Measurements from ENCODE around the gene LRRC30. TPM values are rescaled to one million over a fixed set of nuclear protein-coding genes. Genes with fewer than 3 reads are reported as not detected.

The LRRC30 gene
- total RNA-seq, result not detected

- no peak within 1 kb of the TSS for H3K27ac ChIP-seq
- H3K4me3 ChIP-seq, result no peak within 1 kb of the TSS
- H3K27me3 ChIP-seq, result no peaks in the 10 kb centered on the region
- no peaks in the 10 kb centered on the region for H3K36me3 ChIP-seq
- H3K4me1 ChIP-seq, result no peaks in the 10 kb centered on the region
- intact Hi-C loops (cut with DNase I), result no loop called here
- DNase-seq (ENCODE audit: extremely low spot score in 2 of 2), result no peak
- no peak for TF ChIP-seq POLR2AphosphoS5 (IDR thresholded peaks at IDR 0.05; ENCODE audit: insufficient read depth in 1 of 2, low read depth in 1 of 2)
- TF ChIP-seq POLR2A (IDR thresholded peaks at IDR 0.05), result no peak
- TF ChIP-seq CTCF (IDR thresholded peaks at IDR 0.05), result no peak
- no peaks in the 10 kb centered on the region for H3K9me3 ChIP-seq
These were observed at the start of gene LRRC30 for GRCh38 chr18:7230626-7231349. Gene LRRC30, plus strand, starts transcription at chr18:7231089. Its CDS starts 50 bp downstream, at chr18:7231139.

- H3K4me1 ChIP-seq, result no peaks in the 10 kb centered on the region
- H3K27me3 ChIP-seq, result no peaks in the 10 kb centered on the region
- no peak overlapping the region for H3K27ac ChIP-seq
- intact Hi-C loops (cut with DNase I), result no loop called here
- no peak for DNase-seq (ENCODE audit: extremely low spot score in 2 of 2)
- H3K4me3 ChIP-seq, result no peak overlapping the region
- H3K36me3 ChIP-seq, result no peaks in the 10 kb centered on the region
- H3K9me3 ChIP-seq, result no peaks in the 10 kb centered on the region
- TF ChIP-seq POLR2A (IDR thresholded peaks at IDR 0.05) (no peak), POLR2AphosphoS5 (IDR thresholded peaks at IDR 0.05; ENCODE audit: insufficient read depth in 1 of 2, low read depth in 1 of 2) (no peak)
These were observed 45.2 kb upstream of the LRRC30 start for GRCh38 chr18:7185701-7186100.

- H3K4me3 ChIP-seq, result no peak overlapping the region
- no peak for DNase-seq (ENCODE audit: extremely low spot score in 2 of 2)
- H3K36me3 ChIP-seq, result no peaks in the 10 kb centered on the region
- no peak for TF ChIP-seq CTCF (IDR thresholded peaks at IDR 0.05)
- no peak for TF ChIP-seq POLR2A (IDR thresholded peaks at IDR 0.05)
- TF ChIP-seq POLR2AphosphoS5 (IDR thresholded peaks at IDR 0.05; ENCODE audit: insufficient read depth in 1 of 2, low read depth in 1 of 2), result no peak
- no peaks in the 10 kb centered on the region for H3K9me3 ChIP-seq
- H3K27me3 ChIP-seq, result no peaks in the 10 kb centered on the region
- H3K27ac ChIP-seq, result no peak overlapping the region
- intact Hi-C loops (cut with DNase I), result no loop called here
- H3K4me1 ChIP-seq, result no peaks in the 10 kb centered on the region
These were observed 40.2 kb upstream of the LRRC30 start for GRCh38 chr18:7190547-7191156.

GRCh38 chr18:7191736-7192135 lies 39.2 kb upstream of the LRRC30 start:
- Histone ChIP-seq H3K4me1 (no peaks in the 10 kb centered on the region), H3K4me3 (no peak overlapping the region), H3K9me3 (no peaks in the 10 kb centered on the region), H3K27me3 (no peaks in the 10 kb centered on the region), H3K36me3 (no peaks in the 10 kb centered on the region), H3K27ac (no peak overlapping the region)
- TF ChIP-seq CTCF (IDR thresholded peaks at IDR 0.05) (no peak), POLR2AphosphoS5 (IDR thresholded peaks at IDR 0.05; ENCODE audit: insufficient read depth in 1 of 2, low read depth in 1 of 2) (no peak), POLR2A (IDR thresholded peaks at IDR 0.05) (no peak)
- no peak for DNase-seq (ENCODE audit: extremely low spot score in 2 of 2)
- intact Hi-C loops (cut with DNase I), result no loop called here

- no peak for TF ChIP-seq POLR2AphosphoS5 (IDR thresholded peaks at IDR 0.05; ENCODE audit: insufficient read depth in 1 of 2, low read depth in 1 of 2)
- TF ChIP-seq CTCF (IDR thresholded peaks at IDR 0.05), result no peak
- no peak for TF ChIP-seq POLR2A (IDR thresholded peaks at IDR 0.05)
- no peak overlapping the region for H3K4me3 ChIP-seq
- no peaks in the 10 kb centered on the region for H3K4me1 ChIP-seq
- intact Hi-C loops (cut with DNase I), result no loop called here
- DNase-seq (ENCODE audit: extremely low spot score in 2 of 2), result no peak
- H3K9me3 ChIP-seq, result no peaks in the 10 kb centered on the region
- no peak overlapping the region for H3K27ac ChIP-seq
- no peaks in the 10 kb centered on the region for H3K27me3 ChIP-seq
- no peaks in the 10 kb centered on the region for H3K36me3 ChIP-seq
These were observed 35.6 kb upstream of the LRRC30 start for GRCh38 chr18:7195266-7195665.

Measured in vagina (tissue), 2 donors.